Body of pancreas (tissue), 4 donors: Measurements from ENCODE around the gene FOXO3.

Source experiments
- POLR2A ChIP-seq, 3 donors: fragments of 450-650 bp; IDR thresholded peaks; one replicate each; pipeline ENCODE4 v1.6.1; 2016; ENCODE audit warnings: antibody characterized with exemption in 3 of 3, mild to moderate bottlenecking in 2 of 3
- TF ChIP-seq, protein P1 (sequence below), 7 experiments: fragments of 450-650 bp in 4 of 7; fragments of 200-600 bp in 3 of 7; sonication (generic) in 3 of 7; IDR thresholded peaks; one replicate each; pipeline ENCODE4 v1.5.1; 2016 to 2019; ENCODE audit warnings: antibody characterized with exemption in 7 of 7

DNA sequence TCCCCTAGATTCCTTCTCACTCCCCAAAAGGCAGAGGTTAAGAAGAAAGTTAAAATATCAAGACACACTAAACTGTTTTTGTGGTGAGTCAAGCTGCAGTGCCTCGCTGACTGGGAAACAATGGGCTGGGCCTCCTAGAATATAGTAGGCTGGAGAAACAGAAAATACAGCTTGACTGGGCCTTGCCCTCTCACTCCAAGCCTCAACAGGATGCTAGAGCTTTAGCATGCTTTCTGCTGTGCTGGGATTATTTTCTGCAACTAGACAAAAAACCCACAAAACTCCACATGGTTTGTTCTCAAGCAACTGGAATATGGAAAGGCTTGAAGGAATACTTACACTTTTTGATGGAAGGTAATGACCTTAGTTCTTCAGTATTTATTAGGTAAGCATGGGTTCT, 27.9 kb downstream of the FOXO3 start:
- TF ChIP-seq, protein P1, sequence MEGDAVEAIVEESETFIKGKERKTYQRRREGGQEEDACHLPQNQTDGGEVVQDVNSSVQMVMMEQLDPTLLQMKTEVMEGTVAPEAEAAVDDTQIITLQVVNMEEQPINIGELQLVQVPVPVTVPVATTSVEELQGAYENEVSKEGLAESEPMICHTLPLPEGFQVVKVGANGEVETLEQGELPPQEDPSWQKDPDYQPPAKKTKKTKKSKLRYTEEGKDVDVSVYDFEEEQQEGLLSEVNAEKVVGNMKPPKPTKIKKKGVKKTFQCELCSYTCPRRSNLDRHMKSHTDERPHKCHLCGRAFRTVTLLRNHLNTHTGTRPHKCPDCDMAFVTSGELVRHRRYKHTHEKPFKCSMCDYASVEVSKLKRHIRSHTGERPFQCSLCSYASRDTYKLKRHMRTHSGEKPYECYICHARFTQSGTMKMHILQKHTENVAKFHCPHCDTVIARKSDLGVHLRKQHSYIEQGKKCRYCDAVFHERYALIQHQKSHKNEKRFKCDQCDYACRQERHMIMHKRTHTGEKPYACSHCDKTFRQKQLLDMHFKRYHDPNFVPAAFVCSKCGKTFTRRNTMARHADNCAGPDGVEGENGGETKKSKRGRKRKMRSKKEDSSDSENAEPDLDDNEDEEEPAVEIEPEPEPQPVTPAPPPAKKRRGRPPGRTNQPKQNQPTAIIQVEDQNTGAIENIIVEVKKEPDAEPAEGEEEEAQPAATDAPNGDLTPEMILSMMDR (IDR thresholded peaks at IDR 0.05): no peak
- no peak for TF ChIP-seq POLR2A (IDR thresholded peaks at IDR 0.05)
